GM11168 (cell line): ENCODE results near the gene ERP44.
"Not testable (repeated sequence)": the region's sequence is repeated elsewhere in the genome, so short reads cannot be mapped to it uniquely, and the experiment has no call there.

ENCODE experiments used
- in situ Hi-C: fragments of 300-500 bp; cut with MboI; formaldehyde crosslinking; loops from one replicate; pipeline ENCODE4 v1.12.0; 2022; ENCODE audit warnings: low sequenced_read_pairs; ENCODE audit not compliant: unreplicated experiment

Gene ERP44

DNA sequence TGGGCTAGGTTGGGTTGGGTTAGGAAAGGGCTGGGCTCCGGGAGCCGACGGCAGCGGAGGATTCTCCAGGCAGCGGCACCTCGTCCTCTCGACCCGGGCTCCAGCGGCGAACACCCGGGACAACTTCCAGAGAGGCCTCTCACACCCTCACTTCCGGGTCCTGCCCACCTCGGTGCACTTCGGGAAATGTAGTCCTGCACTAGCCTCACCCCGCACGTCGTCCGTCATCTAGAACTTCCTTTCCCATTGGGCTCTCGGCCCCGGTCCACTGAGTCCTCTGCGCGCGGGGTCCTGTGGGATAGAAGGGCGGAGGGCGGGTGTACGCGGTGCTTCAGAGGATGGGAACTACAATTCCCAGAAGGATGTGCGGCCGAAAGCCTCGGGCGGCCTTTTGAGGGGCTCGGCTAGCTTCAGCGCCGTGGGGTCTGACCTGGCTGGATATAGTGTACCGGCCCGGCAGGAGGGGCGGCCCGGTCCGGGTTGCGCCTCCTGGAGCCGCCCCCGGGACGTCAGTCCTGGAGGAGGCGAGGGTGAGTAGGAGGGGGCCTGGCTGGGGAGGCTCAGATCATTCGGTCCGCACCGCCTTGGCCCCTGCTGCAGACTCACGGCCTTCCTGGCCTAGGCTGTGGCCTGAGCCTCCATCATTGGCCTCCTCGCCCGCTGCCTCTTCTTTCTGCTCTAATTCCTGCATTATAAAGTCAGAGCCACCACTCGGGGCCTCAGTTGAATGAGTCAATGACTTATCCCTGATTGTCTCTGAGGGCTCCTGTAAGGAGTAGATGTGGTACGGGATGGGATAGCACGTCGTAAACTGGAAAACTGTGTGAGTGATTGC, at the start of gene ERP44, which contains the start of gene INVS:
TSS of gene ERP44 (minus strand) at position 114 of the 835 bp plus-strand sequence. CDS start 160 bp downstream, outside the sequence.
TSS of gene INVS (plus strand) at position 357 of the 835 bp plus-strand sequence. CDS start 5,279 bp downstream, outside the sequence.
- in situ Hi-C loops: no loop called here

DNA sequence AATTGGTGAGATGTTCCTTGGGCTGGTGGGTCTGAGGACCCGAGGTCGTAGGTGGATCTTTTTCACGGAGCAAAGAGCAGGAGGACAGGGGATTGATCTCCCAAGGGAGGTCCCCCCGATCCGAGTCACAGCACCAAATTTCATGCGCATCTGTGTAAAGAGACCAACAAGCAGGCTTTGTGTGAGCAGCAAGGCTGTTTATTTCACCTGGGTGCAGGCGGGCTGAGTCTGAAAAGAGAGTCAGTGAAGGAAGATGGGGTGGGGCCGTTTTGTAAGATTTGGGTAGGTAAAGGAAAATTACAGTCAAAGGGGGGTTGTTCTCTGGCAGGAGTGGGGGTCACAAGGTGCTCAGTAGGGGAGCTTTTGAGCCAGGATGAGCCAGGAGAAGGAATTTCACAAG, 47.2 kb upstream of the ERP44 start:
- in situ Hi-C loops: not testable (repeated sequence)

DNA sequence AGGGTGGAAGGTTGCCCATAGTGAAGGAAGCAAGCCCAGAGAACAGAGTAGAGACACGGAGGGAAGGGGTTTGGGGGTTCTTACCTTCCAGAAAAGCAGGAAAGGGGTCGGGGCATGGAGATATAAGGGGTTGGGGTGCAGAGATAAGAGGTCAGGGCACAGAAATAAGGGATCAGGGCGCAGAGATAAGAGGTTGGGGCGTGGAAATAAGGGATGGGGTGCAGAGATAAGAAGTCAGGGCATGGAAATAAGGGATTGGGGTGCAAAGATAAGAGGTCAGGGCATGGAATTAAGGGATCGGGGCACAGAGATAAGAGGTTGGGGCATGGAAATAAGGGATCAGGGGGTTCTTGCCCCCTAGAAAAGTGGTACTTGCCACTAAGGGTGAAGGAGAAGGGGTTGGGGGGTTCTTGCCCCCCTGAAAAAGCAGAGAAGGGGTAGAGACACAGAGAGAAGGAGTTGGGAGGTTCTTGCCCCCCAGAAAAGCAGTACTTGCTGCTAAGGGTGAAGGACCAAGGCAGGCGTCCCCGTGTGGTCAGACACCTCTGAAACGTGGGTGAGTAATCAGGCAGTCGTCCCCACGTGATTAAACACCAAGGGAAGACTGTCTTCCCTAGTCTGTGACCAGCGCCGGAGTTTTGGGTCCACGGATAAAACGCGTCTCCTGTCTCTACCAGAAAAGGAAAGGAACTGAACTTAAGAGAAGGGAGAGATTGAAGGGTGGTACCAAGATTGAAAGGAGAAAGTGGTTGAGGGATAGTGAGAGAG, 46.6 kb upstream of the ERP44 start:
- in situ Hi-C loops: not testable (repeated sequence)

DNA sequence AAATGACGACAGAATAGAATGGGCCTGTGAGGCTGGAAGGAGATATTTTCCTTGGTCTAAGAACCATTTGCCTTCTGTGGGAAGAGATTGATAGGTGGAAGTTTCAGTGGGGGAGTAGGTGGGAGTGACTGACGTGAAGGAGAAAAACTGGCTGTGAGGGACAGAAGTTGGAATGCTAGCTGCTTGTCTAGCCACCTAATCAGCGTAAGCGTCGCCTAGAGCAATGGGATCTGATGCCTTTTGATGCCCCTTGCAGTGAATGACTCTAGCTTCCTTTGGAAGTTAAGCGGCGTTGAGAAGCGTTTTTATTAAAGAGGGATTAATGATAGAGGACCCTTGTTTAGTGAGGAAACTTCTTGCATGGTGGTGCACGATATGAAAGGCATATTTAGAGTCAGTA, 43.1 kb upstream of the ERP44 start:
- in situ Hi-C loops: not testable (repeated sequence)

DNA sequence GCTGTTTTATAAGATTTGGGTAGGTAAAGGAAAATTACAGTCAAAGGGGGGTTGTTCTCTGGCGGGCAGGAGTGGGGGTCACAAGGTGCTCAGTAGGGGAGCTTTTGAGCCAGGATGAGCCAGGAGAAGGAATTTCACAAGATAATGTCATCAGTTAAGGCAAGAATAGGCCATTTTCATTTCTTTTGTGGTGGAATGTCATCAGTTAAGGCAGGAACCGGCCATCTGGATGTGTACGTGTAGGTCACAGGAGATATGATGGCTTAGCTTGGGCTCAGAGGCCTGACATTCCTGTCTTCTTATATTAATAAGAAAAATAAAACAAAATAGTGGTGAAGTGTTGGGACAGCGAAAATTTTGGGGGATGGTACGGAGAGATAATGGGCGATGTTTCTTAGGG, 41.5 kb upstream of the ERP44 start:
- in situ Hi-C loops: not testable (repeated sequence)

DNA sequence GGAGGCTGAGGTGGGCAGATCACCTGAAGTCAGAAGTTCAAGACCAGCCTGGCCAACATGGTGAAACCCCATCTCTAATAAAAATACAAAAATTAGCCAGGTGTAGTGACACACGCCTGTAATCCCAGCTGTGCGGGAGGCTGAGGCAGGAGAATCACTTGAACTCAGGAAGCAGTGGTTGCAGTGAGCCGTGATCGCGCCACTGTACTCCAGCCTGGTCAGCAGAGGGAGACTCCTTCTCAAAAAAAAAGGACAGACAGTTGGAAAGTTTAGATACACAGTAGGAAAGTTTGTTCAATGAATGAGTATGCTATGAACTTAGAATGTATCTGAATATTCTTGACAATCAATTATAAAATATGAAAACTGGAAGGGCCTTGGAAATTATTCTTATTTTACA, 38.0 kb upstream of the ERP44 start:
- in situ Hi-C loops: not testable (repeated sequence)

DNA sequence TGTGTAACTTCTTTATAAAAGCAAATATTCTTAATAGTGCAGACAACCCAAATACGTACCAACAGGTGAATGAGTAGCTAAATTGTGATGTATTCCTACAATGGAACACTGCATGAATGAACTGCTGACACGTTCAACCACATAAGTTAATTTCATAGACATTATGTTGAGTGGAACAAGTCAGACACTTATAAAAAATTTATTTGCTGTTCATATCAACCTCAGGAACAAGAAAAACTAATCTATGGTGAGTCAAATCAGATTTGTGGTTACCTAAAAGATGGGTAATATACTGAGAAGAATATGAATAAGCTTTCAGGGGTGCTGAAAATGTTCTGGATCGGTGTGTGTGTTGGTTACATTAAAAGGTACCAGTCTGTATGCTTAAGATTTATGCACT, 35.9 kb upstream of the ERP44 start:
- in situ Hi-C loops: no loop called here

DNA sequence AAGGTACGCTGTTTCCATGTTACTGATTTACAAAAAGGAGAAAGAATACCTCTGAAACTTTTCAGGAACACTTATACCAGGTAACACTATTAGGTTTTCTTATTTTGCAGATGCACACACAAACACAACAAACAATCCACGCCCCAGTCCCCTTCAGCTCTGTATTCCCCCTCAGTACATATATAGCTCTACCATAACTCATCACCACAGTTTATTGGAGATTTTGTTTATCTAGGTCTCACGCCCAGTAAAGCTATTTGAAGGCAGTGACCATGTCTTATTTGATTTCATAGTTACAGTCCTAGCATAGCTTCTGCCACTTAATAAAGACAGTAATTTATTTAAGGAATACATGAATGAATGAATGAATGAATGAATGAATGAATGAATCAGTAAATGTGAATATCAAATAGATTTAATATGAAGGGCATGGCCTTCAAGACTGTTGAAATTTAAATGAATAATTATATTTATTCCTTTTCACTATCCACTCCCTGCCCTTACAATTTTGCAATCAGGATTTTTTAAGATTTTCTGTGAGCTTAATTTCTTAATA, 33.2 kb upstream of the ERP44 start:
- in situ Hi-C loops: no loop called here

DNA sequence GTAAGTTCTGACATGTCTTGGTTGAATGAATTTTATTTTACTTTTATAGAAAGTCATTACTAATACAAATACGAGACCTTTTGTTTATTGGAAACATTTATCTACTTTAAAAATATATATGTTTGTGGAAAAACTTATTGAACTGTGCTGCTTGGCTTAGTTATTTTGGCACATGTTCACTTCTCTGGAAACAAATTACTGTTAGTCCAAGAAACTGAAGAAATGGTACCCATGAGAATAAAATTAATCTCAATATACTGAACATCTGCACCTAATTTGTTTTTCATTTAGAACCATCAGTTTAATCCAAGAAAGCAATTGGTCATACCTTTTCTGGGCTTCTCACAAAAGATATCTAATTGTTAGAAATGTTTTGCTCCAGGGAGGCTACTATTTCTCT, 32.4 kb upstream of the ERP44 start:
- in situ Hi-C loops: no loop called here

DNA sequence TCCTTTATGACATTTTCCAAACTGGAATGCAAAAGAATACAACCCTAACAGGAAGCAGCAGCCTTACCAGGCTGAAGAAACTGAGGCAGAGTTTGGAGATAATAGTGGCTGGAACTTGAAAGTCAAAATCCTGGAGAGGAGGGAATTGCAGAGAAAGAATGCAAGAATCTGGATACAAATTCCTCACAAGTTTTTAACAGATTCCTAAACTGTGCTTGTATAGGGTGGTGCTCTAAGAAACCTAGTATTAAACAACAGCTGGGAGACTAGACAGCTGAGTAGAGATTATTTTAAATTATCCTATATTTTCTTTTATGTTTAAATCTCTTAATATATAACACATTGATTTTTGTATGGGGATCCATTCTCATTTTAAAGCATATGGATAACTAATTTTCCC, 31.0 kb upstream of the ERP44 start:
- in situ Hi-C loops: no loop called here

DNA sequence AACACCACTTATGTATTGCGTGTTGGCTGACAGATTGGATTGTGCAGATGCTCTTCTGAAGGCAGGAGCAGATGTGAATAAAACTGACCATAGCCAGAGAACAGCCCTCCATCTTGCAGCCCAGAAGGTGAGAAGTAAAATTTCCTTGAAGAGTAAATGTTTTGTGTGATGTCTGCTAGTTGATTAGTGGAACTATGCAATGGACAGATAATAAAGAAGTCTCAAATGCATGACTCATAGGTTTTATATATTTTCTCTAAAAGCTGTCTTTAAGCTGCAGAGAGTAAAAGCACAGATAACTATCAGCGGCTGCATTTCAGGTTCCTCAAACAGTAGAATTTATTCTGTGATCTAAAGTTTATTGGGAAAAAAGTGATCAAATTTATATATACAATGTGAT, 27.6 kb upstream of the ERP44 start:
- in situ Hi-C loops: no loop called here

DNA sequence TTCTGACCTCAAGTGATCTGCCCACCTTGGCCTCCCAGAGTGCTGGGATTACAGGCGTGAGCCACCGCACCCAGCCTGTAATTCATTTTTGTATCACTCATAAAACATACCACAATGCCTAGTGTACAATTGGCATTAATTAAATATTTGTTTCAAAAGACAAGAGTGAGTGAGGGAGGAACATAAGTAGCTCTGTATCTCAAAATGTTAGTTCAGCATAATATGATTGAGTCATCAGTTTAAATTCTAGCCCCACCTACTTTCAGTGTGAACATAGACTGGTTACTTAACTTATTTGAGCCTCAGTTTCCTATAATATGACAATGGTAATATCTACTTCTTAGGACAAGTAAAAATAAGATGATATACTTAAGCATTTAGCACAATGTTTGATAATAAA, 27.1 kb upstream of the ERP44 start:
- in situ Hi-C loops: no loop called here

DNA sequence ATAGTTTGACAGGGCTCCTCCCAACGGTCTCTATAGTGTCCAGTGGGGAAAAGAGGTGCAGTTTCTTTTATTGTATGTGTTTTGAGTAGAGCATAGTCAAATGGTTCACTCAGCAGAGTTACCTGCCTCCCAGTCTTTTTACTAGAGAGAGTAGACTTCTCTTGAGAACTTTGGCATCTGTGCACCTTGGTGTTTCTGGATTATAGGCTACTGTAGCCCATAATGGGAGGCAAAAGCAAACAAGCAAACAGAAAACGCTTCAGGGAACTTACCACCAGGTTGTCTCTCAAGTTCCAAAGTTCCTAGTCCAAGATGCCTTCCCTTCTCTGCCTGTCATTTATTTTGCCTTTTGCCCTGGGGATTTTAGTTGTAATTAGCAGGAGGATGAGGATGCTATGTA, 26.4 kb upstream of the ERP44 start:
- in situ Hi-C loops: no loop called here

DNA sequence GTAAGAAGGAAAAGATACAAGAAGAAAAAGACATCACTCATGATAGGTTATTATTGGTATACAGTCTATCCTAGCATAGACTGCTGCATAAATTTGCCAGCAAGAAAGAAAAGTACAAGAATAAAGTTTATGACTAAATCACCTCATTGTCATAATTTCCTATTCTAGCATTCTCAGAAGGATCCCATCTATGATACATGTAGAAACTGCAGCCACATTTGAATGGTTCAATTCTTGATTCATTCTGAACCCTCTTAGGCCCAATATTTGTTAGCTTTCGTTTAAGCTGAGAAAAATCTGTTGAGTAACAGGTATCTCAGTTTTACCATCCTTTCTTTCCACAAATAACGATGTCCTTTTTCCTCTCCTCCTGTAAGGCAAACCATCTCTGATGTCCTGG, 21.5 kb upstream of the ERP44 start:
- in situ Hi-C loops: no loop called here

DNA sequence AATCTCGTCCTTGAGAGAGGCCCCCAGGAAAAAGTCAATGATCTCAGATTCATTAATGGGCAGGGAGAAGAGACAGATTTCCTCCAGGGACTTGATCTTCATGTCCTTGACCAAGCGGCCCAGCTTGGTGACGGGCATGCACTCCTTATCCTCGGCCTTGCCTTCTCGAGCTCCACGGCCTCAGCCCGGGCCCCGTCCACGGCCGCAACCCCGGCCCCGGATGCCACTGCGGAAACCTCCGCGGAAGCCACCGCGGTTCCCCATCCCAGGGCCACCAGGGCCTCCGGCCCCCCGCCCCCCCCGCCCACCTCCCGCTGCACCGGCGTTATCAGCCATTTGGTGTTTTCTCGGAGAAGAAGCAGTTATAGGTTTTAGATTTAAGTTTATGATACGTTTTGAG, 18.5 kb upstream of the ERP44 start:
- in situ Hi-C loops: no loop called here

DNA sequence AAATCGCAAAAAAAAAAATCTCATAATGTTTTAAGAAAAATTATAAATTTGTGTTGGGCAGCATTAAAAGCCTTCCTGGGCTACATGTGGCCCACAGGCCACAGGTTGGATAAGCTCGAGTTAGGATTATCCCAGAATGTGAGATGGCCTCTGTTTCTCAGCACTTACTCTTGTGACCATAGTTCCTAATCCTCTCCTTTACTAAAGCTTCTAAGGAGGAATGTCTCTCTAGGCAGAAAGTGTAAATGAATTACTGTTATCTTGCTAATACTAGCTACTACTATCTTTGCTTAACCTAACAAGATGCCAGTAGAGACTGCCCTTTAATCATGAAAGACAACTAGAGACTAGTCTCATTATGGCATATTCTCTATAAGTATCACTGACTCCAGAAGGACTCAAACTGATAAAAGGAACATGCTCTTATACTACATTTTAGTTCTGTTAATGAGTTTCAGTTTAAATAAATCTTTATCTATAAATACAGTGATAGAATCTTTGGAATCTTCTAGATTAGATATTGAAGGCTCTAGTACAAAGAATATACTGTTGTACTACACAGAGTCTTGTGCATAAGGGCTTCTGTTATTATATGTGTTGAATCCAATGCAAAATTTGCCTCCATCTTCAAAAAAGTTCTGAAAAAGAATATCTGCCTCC, 14.0 kb upstream of the ERP44 start:
- in situ Hi-C loops: no loop called here

DNA sequence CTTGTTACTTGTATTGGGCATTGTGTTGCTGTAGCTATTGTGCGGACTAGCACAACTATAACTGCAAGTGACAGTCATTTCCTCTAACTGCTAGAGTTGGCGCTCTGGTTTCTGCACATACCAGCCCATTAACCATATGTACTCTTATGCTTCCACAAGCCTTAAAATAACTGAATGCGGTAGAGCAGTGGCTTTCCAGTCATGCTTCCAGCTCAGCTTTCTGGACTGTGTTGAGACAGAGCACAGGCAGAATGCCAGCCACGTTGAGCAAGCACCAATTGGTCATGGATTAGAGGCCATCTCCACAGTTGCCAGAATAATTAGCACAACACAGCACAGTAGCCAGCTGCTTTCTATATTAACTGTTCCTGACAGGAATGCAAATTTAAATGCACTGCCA, 12.4 kb upstream of the ERP44 start:
- in situ Hi-C loops: no loop called here

DNA sequence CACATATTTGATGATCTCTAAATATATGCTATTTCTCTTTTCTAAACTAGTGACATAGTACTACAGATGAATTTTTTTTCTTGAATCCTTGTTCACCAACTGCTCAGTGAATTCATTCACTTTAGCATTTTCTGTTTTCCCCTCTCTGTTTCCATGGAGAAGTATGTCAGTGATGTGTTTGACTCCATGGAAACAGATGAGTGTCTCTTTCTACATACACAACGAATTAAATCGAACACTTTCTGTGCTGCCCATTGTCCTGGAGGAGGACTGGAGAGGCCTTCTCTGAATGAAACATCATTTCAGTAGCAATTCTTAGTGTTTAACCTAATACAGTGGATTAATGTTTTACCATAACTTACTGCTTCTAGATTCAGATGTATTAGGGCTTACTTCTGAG, 9.8 kb upstream of the ERP44 start:
- in situ Hi-C loops: no loop called here

DNA sequence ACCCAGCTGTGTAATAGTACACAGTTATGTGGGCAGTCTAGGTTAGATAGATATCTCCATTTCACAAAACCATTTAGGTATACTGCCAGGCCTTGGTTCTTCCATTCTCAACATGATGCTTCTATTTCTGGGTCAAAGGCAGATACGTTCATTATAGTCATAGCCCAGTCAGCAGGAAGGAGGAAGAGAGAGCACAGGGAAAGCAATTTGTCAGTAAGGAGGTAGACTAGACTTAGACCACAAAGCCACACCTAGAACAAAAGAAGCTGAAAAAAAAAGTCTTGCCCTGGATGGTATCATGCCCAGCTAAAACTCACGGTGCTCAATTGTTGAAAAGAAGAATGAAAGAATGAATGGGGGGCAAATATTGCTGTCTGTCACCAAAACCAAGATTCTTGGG, 7.8 kb upstream of the ERP44 start:
- in situ Hi-C loops: no loop called here

DNA sequence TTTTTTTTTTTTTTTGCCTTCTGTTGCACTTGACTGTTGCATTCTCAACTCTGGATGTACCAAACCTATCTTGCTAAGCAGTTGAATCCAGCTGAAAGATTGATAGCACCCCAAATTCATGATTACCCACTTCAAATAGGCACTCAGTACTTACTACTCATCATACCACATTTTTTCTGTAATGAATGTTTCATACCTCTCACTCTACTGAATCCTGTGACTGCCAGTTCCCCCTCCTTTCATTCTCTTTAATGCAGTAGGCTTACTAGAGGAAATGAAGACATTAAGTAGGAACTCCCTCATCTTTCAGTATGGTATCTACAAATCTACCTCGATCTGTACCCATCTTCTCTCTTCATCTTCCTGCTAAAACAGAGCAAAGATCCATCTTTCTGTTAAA, 7.1 kb upstream of the ERP44 start:
- in situ Hi-C loops: no loop called here

DNA sequence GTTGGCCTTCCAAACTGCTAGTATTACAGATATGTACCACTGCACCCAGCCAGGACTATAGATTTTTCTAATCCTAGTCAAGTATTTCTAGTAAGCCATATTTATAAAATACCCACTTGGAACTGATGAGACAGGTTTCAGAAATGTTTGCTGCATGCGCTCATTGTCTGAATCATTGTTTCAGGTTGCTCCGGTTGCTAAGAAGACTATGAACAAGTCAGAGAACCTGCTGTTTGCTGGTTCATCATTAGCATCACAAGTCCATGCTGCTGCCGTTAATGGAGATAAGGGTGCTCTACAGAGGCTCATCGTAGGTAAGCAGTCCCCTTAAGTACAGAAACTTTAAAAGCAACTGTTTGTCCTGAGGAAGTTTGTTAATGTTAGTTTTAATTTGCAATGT, 5.5 kb upstream of the ERP44 start:
- in situ Hi-C loops: no loop called here
